ENCODE results near the gene SAMD4B. TPM values are rescaled to one million over a fixed set of nuclear protein-coding genes. Genes with fewer than 3 reads are reported as not detected.

Gene SAMD4B
- total and polyA plus RNA-seq, 10 of the 15 experiments (the other 5 are each of a cell fraction or from before 2014, with no cell fraction given), result 2.4 to 43.3 (median 23.9) TPM

DNA sequence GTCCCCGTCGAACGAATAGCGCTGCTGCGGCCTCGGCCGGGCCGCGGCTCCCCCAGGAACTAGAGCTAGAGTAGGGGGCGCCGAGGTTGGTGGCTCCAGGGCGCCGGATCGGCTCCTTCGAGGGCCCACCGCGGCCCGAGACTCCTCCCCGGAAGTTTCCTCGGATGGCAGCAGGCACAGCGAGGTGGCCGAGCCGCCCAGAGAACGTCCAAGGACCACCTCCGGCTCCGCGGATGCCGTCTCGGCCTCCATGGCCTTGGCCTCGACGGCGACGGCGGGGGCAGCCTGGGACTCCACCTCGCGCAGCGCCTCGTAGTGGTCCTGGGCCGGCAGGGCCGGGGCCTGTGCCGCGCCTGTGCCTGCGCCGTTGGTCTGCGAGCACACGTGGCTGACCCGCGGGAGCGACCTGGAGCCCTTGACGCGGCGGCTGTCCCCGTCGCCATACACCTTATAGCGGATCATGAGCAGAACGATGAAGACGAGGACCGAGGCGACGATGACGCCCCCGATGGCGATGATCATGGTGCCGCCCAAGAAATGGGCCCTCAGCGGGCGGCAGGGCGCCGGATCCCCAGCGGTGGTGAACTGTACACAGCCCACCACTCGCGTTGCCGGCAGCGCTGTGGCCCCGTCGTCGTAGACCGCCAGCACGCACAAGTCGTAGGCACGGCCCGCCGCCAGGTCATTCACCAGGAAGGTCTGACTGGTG, 34.2 kb upstream of the SAMD4B start:
- in situ Hi-C loops (cut with MboI), result no loop called here
- ATAC-seq, result no peak
- no peak overlapping the region for H3K4me3 ChIP-seq
- H3K4me2 ChIP-seq (ENCODE audit: control insufficient read depth, insufficient read depth), result no peak overlapping the region
- CTCF ChIA-PET, result no interaction called here
- H3K79me2 ChIP-seq (ENCODE audit: control insufficient read depth, insufficient read depth, low read length), result no peaks in the 10 kb centered on the region
- no peak for DNase-seq (ENCODE audit: low read depth, low spot score)
- intact Hi-C loops (cut with micrococcal nuclease; ENCODE audit: unreplicated experiment), result no loop called here
- 95% methylated on average over 59 of the region's 82 CpGs for WGBS (ENCODE audit: insufficient coverage, insufficient replicate concordance, low lambda C conversion rate, missing lambda C conversion rate)
- no peak overlapping the region for H3K27ac ChIP-seq (ENCODE audit: control insufficient read depth, insufficient read depth)
- no peak overlapping the region for H3K9ac ChIP-seq (ENCODE audit: control insufficient read depth, insufficient read depth, low read length)
- FAIRE-seq, result no peak
- no peak for TF ChIP-seq NBN (IDR thresholded peaks at IDR 0.05)
- RAD21 ChIA-PET (ENCODE audit: unreplicated experiment), result no interaction called here
- 0 out of 2 replicates have a peak, but pooled peaks cover 2% of the 10 kb centered on the region for H4K20me1 ChIP-seq (ENCODE audit: control insufficient read depth, insufficient read depth)
- H3K4me1 ChIP-seq (ENCODE audit: control insufficient read depth, insufficient read depth, low read length), result no peaks in the 10 kb centered on the region
- no peaks in the 10 kb centered on the region for H3K9me3 ChIP-seq (replicated peaks; ENCODE audit: control insufficient read depth, insufficient read depth, low read length)
- H3K27me3 ChIP-seq (replicated peaks in 1 of 2; ENCODE audit: control insufficient read depth in 2 of 2, insufficient read depth in 2 of 2, low read length in 1 of 2), result peaks cover 0 to 2% of the 10 kb centered on the region in 2 experiments; a peak in 1 of 4 replicates
- H3K36me3 ChIP-seq (ENCODE audit: control insufficient read depth in 2 of 2, insufficient read depth in 2 of 2, low read length in 1 of 2), result no peaks in the 10 kb centered on the region
- POLR2A ChIA-PET, result no interaction called here
- SMC1A ChIA-PET (ENCODE audit: uncharacterized antibody, unreplicated experiment), result no interaction called here
- H2AFZ ChIP-seq (ENCODE audit: control insufficient read depth, low read depth, low read length), result no peak overlapping the region
- BruUV-seq (replicated peaks), result no TSS peak

DNA sequence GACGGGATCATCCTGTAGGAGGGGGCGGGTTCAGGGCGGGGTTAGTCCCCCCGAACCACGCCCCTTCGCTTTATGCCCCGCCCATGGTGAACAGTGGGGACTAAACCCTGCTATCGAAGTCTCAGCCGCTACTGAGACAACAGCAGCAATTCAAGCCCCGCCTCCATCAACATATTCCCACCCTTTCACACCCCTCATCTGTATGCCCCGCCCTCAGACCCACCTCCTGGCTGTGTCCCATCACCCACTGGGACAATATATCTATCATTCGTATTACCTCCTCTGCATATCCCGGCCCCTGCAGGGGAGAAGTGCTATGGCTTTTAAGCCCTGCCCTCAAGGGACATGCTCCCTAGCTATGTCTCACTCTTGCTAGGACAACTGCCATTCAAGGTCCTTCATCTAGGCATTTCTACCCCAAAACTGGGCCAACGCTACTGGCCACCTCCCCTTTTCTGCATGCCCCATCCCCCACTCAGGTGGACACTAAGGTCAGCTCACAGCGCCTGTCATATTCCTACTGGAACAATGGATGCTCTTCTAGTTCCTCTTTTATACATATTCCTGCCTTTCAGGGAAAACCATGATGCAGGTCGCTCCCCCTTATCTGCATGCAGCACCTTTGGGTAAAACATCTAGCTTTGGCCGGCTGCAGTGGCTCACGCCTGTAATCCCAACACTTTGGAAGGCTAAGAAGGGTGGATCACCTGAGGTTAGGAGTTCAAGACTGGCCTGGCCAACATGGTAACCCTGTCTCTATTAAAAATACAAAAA, 33.5 kb upstream of the SAMD4B start:
- no peak overlapping the region for H3K9ac ChIP-seq (ENCODE audit: control insufficient read depth, insufficient read depth, low read length)
- BruUV-seq (replicated peaks), result no TSS peak
- H3K4me3 ChIP-seq, result no peak overlapping the region
- intact Hi-C loops (cut with micrococcal nuclease; ENCODE audit: unreplicated experiment), result no loop called here
- H4K20me1 ChIP-seq (ENCODE audit: control insufficient read depth, insufficient read depth), result 0 out of 2 replicates have a peak, but pooled peaks cover 2% of the 10 kb centered on the region
- ATAC-seq (no peak), FAIRE-seq (no peak), DNase-seq (ENCODE audit: low read depth, low spot score) (no peak)
- no peak overlapping the region for H3K27ac ChIP-seq (ENCODE audit: control insufficient read depth, insufficient read depth)
- no peak overlapping the region for H2AFZ ChIP-seq (ENCODE audit: control insufficient read depth, low read depth, low read length)
- CTCF ChIA-PET, result interaction anchor here (0.6 kb wide), 1 partner anchor 127 kb away, joined by 3 read pairs; no protein-coding TSS in a partner anchor
- 65% methylated on average over 15 of the region's 18 CpGs for WGBS (ENCODE audit: insufficient coverage, insufficient replicate concordance, low lambda C conversion rate, missing lambda C conversion rate)
- no peaks in the 10 kb centered on the region; a peak in 1 of 4 replicates for H3K36me3 ChIP-seq (ENCODE audit: control insufficient read depth in 2 of 2, insufficient read depth in 2 of 2, low read length in 1 of 2)
- POLR2A ChIA-PET, result no interaction called here
- H3K4me1 ChIP-seq (ENCODE audit: control insufficient read depth, insufficient read depth, low read length), result no peaks in the 10 kb centered on the region
- no peaks in the 10 kb centered on the region for H3K9me3 ChIP-seq (replicated peaks; ENCODE audit: control insufficient read depth, insufficient read depth, low read length)
- no peaks in the 10 kb centered on the region for H3K79me2 ChIP-seq (ENCODE audit: control insufficient read depth, insufficient read depth, low read length)
- H3K4me2 ChIP-seq (ENCODE audit: control insufficient read depth, insufficient read depth), result no peak overlapping the region
- in situ Hi-C loops (cut with MboI), result no loop called here
- peaks cover 0 to 2% of the 10 kb centered on the region in 2 experiments; a peak in 1 of 4 replicates for H3K27me3 ChIP-seq (replicated peaks in 1 of 2; ENCODE audit: control insufficient read depth in 2 of 2, insufficient read depth in 2 of 2, low read length in 1 of 2)
- RAD21 ChIA-PET (ENCODE audit: unreplicated experiment), result no interaction called here
- SMC1A ChIA-PET (ENCODE audit: uncharacterized antibody, unreplicated experiment), result no interaction called here
- no peak for TF ChIP-seq EZH2 (IDR thresholded peaks at IDR 0.05; ENCODE audit: borderline replicate concordance, control insufficient read depth, low read depth, low read length)
- no peak for TF ChIP-seq ZNF384 (IDR thresholded peaks at IDR 0.05; ENCODE audit: borderline replicate concordance, low read depth, low read length)
- TF ChIP-seq ZBTB33 (IDR thresholded peaks at IDR 0.05), result no peak
- no peak for TF ChIP-seq WRNIP1 (IDR thresholded peaks at IDR 0.05; ENCODE audit: borderline replicate concordance, low read depth, low read length)
- TF ChIP-seq HDAC6 (IDR thresholded peaks at IDR 0.05; ENCODE audit: unreplicated experiment), result no peak
- no peak for TF ChIP-seq NFYA (IDR thresholded peaks at IDR 0.05; ENCODE audit: borderline replicate concordance, low read depth, low read length)
- TF ChIP-seq, protein P1, sequence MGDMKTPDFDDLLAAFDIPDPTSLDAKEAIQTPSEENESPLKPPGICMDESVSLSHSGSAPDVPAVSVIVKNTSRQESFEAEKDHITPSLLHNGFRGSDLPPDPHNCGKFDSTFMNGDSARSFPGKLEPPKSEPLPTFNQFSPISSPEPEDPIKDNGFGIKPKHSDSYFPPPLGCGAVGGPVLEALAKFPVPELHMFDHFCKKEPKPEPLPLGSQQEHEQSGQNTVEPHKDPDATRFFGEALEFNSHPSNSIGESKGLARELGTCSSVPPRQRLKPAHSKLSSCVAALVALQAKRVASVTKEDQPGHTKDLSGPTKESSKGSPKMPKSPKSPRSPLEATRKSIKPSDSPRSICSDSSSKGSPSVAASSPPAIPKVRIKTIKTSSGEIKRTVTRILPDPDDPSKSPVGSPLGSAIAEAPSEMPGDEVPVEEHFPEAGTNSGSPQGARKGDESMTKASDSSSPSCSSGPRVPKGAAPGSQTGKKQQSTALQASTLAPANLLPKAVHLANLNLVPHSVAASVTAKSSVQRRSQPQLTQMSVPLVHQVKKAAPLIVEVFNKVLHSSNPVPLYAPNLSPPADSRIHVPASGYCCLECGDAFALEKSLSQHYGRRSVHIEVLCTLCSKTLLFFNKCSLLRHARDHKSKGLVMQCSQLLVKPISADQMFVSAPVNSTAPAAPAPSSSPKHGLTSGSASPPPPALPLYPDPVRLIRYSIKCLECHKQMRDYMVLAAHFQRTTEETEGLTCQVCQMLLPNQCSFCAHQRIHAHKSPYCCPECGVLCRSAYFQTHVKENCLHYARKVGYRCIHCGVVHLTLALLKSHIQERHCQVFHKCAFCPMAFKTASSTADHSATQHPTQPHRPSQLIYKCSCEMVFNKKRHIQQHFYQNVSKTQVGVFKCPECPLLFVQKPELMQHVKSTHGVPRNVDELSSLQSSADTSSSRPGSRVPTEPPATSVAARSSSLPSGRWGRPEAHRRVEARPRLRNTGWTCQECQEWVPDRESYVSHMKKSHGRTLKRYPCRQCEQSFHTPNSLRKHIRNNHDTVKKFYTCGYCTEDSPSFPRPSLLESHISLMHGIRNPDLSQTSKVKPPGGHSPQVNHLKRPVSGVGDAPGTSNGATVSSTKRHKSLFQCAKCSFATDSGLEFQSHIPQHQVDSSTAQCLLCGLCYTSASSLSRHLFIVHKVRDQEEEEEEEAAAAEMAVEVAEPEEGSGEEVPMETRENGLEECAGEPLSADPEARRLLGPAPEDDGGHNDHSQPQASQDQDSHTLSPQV (IDR thresholded peaks at IDR 0.05), result no peak
- TF ChIP-seq TCF12 (IDR thresholded peaks at IDR 0.05; ENCODE audit: low read depth, low read length), result no peak
